ENCODE measurements around the gene LITAFD. TPM values are rescaled to one million over a fixed set of nuclear protein-coding genes. Genes with fewer than 3 reads are reported as not detected.

Gene LITAFD
- total and polyA plus RNA-seq, 2 of the 4 experiments (the other 2 are of a cell fraction), result not detected

- peak overlapping the region; percentile 73 to 95; a peak in 3 of 4 replicates for H4K8ac ChIP-seq (ENCODE audit: low read depth in 2 of 2, low read length in 2 of 2)
- H3K18ac ChIP-seq (ENCODE audit: low read depth, low read length), result no peak overlapping the region; the same call in 1 of the 2 replicates
- peak overlapping the region; percentile 90 for H3K27ac ChIP-seq (ENCODE audit: insufficient read depth, low read length)
- peak overlapping the region; percentile 98 for H2AK9ac ChIP-seq (replicated peaks; ENCODE audit: low read depth, low read length, poor library complexity)
- peaks cover 4% of the 10 kb centered on the region for H3K36me3 ChIP-seq (ENCODE audit: control insufficient read depth, insufficient read depth, low read length)
- H3K4me3 ChIP-seq (ENCODE audit: insufficient read depth, low read depth, low read length), result peak overlapping the region; percentile 71
- peak overlapping the region; percentile 66 for H2BK5ac ChIP-seq (ENCODE audit: low read depth, low read length, poor library complexity, severe bottlenecking)
- ATAC-seq (ENCODE audit: low read depth) (no peak), DNase-seq (no peak)
- H3K9ac ChIP-seq (ENCODE audit: low read depth, low read length), result peak overlapping the region; percentile 92
- H3K4me2 ChIP-seq (ENCODE audit: low read depth, low read length), result peak overlapping the region; percentile 91
- peaks cover 56% of the 10 kb centered on the region for H4K20me1 ChIP-seq (ENCODE audit: insufficient read depth, low read length)
- TF ChIP-seq MAFK (IDR thresholded peaks at IDR 0.05; ENCODE audit: low read depth, low read length) (no peak), CHD1 (IDR thresholded peaks at IDR 0.05; ENCODE audit: low read depth, low read length) (no peak), FOS (IDR thresholded peaks at IDR 0.05; ENCODE audit: low read depth, low read length) (no peak), MAZ (IDR thresholded peaks at IDR 0.05; ENCODE audit: borderline replicate concordance, low read depth, low read length) (no peak), RAD21 (IDR thresholded peaks at IDR 0.05; ENCODE audit: low read length) (no peak), BHLHE40 (IDR thresholded peaks at IDR 0.05; ENCODE audit: low read depth, low read length) (no peak), SMC3 (IDR thresholded peaks at IDR 0.05; ENCODE audit: low read depth, low read length) (no peak), RCOR1 (IDR thresholded peaks at IDR 0.05; ENCODE audit: insufficient replicate concordance, low read length) (no peak), CEBPB (IDR thresholded peaks at IDR 0.05; ENCODE audit: low read depth, low read length) (no peak), ELK1 (IDR thresholded peaks at IDR 0.05; ENCODE audit: borderline replicate concordance, low read depth, low read length) (no peak), POLR2A (IDR thresholded peaks at IDR 0.05; ENCODE audit: low read depth, low read length) (no peak), USF2 (IDR thresholded peaks at IDR 0.05; ENCODE audit: low read depth, low read length) (no peak), NFE2L2 (IDR thresholded peaks at IDR 0.05; ENCODE audit: low read depth, low read length) (no peak)
- H3K4ac ChIP-seq (ENCODE audit: low read depth, low read length), result peak overlapping the region; percentile 95
- no peak overlapping the region for H2BK15ac ChIP-seq (ENCODE audit: low read depth, low read length)
- no TSS peak for BruUV-seq (replicated peaks)
- H3K9me1 ChIP-seq (ENCODE audit: insufficient read depth, low read length), result peaks cover 15% of the 10 kb centered on the region
- WGBS, 2 experiments (ENCODE audit: extremely low coverage in 2 of 2, insufficient read length in 1 of 2), result 3% methylated on average over 11 of the region's 16 CpGs; no CpG with 5 or more reads in 1 of the 2 experiments
- H3K56ac ChIP-seq (ENCODE audit: extremely low read depth, insufficient read depth, low read length), result peak overlapping the region; percentile 66; the same call in 1 of the 2 replicates
- in situ Hi-C loops (cut with MboI; ENCODE audit: low sequenced_read_pairs), result no loop called here
- CTCF ChIA-PET, result no interaction called here
- peaks cover 8 to 68% of the 10 kb centered on the region in 2 experiments for H3K79me1 ChIP-seq (ENCODE audit: low read depth in 1 of 2, low read length in 2 of 2)
- intact Hi-C loops (cut with micrococcal nuclease), result loop anchor here (5.0 kb wide), 1 partner anchor 70 kb away; the partner anchor contains the start of genes PMM2 and TMEM186
- dilution Hi-C loops (cut with HindIII; ENCODE audit: low sequenced_read_pairs, unreplicated experiment), result no loop called here
- POLR2A ChIA-PET (ENCODE audit: unreplicated experiment), result no interaction called here
- H2AFZ ChIP-seq (replicated peaks; ENCODE audit: low read length, poor library complexity), result peak overlapping the region; percentile 92
- H4K91ac ChIP-seq (ENCODE audit: insufficient read depth, low read depth, low read length), result peak overlapping the region; percentile 85
- peak overlapping the region; percentile 88 for H2AK5ac ChIP-seq (ENCODE audit: low read depth, low read length)
- no peaks in the 10 kb centered on the region for H3K9me3 ChIP-seq (ENCODE audit: control insufficient read depth, insufficient read depth, low read length)
- H2BK120ac ChIP-seq (ENCODE audit: low read depth, low read length), result peak overlapping the region; percentile 65
- peak overlapping the region; percentile 93 for H3K14ac ChIP-seq (replicated peaks; ENCODE audit: low read depth, low read length)
- peak overlapping the region; percentile 97 for H3K23ac ChIP-seq (ENCODE audit: low read depth, low read length)
- no peak overlapping the region for H2BK20ac ChIP-seq (ENCODE audit: low read depth, low read length)
- H3K4me1 ChIP-seq (ENCODE audit: control insufficient read depth, insufficient read depth, low read length), result peaks cover 21% of the 10 kb centered on the region
- no peaks in the 10 kb centered on the region for H3K27me3 ChIP-seq (ENCODE audit: control insufficient read depth, insufficient read depth, low read length)
- H4K5ac ChIP-seq (ENCODE audit: low read depth, low read length), result no peak overlapping the region; the same call in 1 of the 2 replicates
These were observed 15.3 kb upstream of the LITAFD start for GRCh38 chr16:8866884-8867215.
